Neuronal stem cell (in vitro differentiated cells): ENCODE measurements around the gene KISS1.

Experiments
- DNase-seq: peaks from one replicate; pipeline ENCODE4 v3.0.0-alpha.2; 2013; ENCODE audit warnings: low spot score
- H2AFZ ChIP-seq: one replicate; pipeline ENCODE4 v1.6.1; 2013; ENCODE audit warnings: mild to moderate bottlenecking, low read length, inconsistent platforms
- H2AK5ac ChIP-seq: 2 replicates; pipeline ENCODE4 v1.6.1; 2013; ENCODE audit warnings: low read depth, mild to moderate bottlenecking, inconsistent platforms, low read length, moderate library complexity, mixed read lengths
- H2BK120ac ChIP-seq: 2 replicates; pipeline ENCODE4 v1.6.1; 2013; ENCODE audit warnings: low read depth, mild to moderate bottlenecking, inconsistent platforms, low read length, moderate library complexity, mixed read lengths
- H2BK12ac ChIP-seq: one replicate; pipeline ENCODE4 v1.6.1; 2013; ENCODE audit warnings: low read length, inconsistent platforms
- H2BK15ac ChIP-seq: 2 replicates; pipeline ENCODE4 v1.6.1; 2013; ENCODE audit warnings: mild to moderate bottlenecking, low read length, inconsistent platforms, mixed read lengths
- H2BK5ac ChIP-seq: one replicate; pipeline ENCODE4 v1.6.1; 2013; ENCODE audit warnings: inconsistent platforms, mild to moderate bottlenecking, low read length, moderate library complexity
- H3K14ac ChIP-seq: one replicate; pipeline ENCODE4 v1.6.1; 2013; ENCODE audit warnings: low read length, inconsistent platforms
- H3K18ac ChIP-seq: 2 replicates; pipeline ENCODE4 v1.6.1; 2013; ENCODE audit warnings: low read length, inconsistent platforms
- H3K23ac ChIP-seq: 2 replicates; pipeline ENCODE4 v1.6.1; 2013; ENCODE audit warnings: low read depth, mild to moderate bottlenecking, mixed read lengths, low read length, inconsistent platforms; ENCODE audit not compliant: poor library complexity
- H3K27ac ChIP-seq: replicated peaks from 3 replicates; pipeline ENCODE4 v1.5.1; 2013; ENCODE audit warnings: low read length, inconsistent platforms
- H3K27me3 ChIP-seq, 3 experiments: 2 replicates each; pipeline ENCODE4 v1.6.1; 2013; ENCODE audit warnings: low read length in 3 of 3, mild to moderate bottlenecking in 2 of 3, inconsistent platforms in 1 of 3, low read depth in 1 of 3, mixed read lengths in 1 of 3, moderate library complexity in 1 of 3; ENCODE audit not compliant: control insufficient read depth in 3 of 3, insufficient read depth in 3 of 3
- H3K36me3 ChIP-seq, 2 donors: replicated peaks in 1 of 2; 2 replicates each; pipeline ENCODE4 v1.6.1; 2013; ENCODE audit warnings: low read length in 2 of 2; ENCODE audit not compliant: control insufficient read depth in 2 of 2, insufficient read depth in 2 of 2
- H3K4ac ChIP-seq: 2 replicates; pipeline ENCODE4 v1.6.1; 2013; ENCODE audit warnings: inconsistent platforms, mild to moderate bottlenecking, low read length, moderate library complexity
- H3K4me1 ChIP-seq, 2 donors: 1 replicate in 1 of 2; 2 replicates in 1 of 2; pipeline ENCODE4 v1.6.1; 2013; ENCODE audit warnings: low read length in 2 of 2, low read depth in 1 of 2; ENCODE audit not compliant: control insufficient read depth in 2 of 2, insufficient read depth in 1 of 2
- H3K4me2 ChIP-seq: one replicate; pipeline ENCODE4 v1.6.1; 2013; ENCODE audit warnings: mild to moderate bottlenecking, low read length, inconsistent platforms; ENCODE audit not compliant: insufficient read depth, poor library complexity, severe bottlenecking
- H3K4me3 ChIP-seq, 2 donors: 2 replicates each; pipeline ENCODE4 v1.5.1; 2013; ENCODE audit warnings: low read length in 2 of 2, mild to moderate bottlenecking in 2 of 2, inconsistent platforms in 1 of 2, moderate library complexity in 1 of 2
- H3K79me1 ChIP-seq: one replicate; pipeline ENCODE4 v1.6.1; 2013; ENCODE audit warnings: low read depth, mild to moderate bottlenecking, inconsistent platforms, low read length, moderate library complexity
- H3K9ac ChIP-seq: one replicate; pipeline ENCODE4 v1.6.1; 2013; ENCODE audit warnings: mild to moderate bottlenecking, low read depth, low read length, inconsistent platforms; ENCODE audit not compliant: poor library complexity
- H3K9me3 ChIP-seq, 2 donors: replicated peaks in 1 of 2; 2 replicates each; pipeline versions ENCODE3 to v1.6.1; 2013; ENCODE audit warnings: low read length in 2 of 2, mild to moderate bottlenecking in 2 of 2, inconsistent platforms in 1 of 2, low read depth in 1 of 2, mixed read lengths in 1 of 2, moderate library complexity in 1 of 2; ENCODE audit not compliant: control insufficient read depth in 2 of 2, insufficient read depth in 1 of 2
- H4K8ac ChIP-seq: one replicate; pipeline ENCODE4 v1.6.1; 2013; ENCODE audit warnings: low read depth, mild to moderate bottlenecking, inconsistent platforms, low read length, moderate library complexity
- H4K91ac ChIP-seq: one replicate; pipeline ENCODE4 v1.6.1; 2013; ENCODE audit warnings: low read length, low read depth, mild to moderate bottlenecking, inconsistent platforms; ENCODE audit not compliant: poor library complexity
- WGBS, 2 donors: extraction: QIAGEN DNeasy Blood & Tissue Kit; methylation state at CpG; one replicate each; pipeline ENCODE4 v1.1.7; 2013; ENCODE audit warnings: missing lambda C conversion rate in 2 of 2, mixed read lengths in 1 of 2; ENCODE audit not compliant: insufficient read length in 2 of 2, insufficient replicate concordance in 1 of 2; ENCODE audit errors: extremely low coverage in 2 of 2; 5-methylcytosine and 5-hydroxymethylcytosine counted together

KISS1 gene

DNA sequence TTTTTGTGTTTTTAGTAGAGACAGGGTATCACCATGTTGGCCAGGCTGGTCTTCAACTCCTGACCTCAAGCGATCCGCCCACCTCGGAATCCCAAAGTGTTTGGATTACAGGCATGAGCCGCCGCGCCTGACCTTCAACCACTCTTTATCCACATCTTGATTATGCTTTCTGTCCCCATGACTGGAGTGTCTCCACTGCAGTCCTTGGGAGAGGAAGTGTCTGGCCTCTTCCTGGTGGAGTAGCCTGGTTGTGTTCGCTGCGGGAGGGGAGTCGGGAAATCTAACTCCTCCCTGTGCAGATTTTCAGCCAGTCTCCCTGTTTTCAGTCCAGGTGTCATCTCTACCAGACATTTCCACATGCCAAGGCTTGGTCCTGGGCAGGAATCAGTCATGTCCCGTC lies 9.7 kb downstream of the KISS1 start:
- H2BK15ac ChIP-seq = no peak overlapping the region
- no peak overlapping the region for H4K8ac ChIP-seq
- no peak overlapping the region for H3K23ac ChIP-seq
- no peak overlapping the region for H3K4ac ChIP-seq
- no peak overlapping the region for H2BK120ac ChIP-seq
- no peaks in the 10 kb centered on the region for H3K9me3 ChIP-seq
- H3K4me1 ChIP-seq = peaks cover 0 to 1% of the 10 kb centered on the region in 2 donors
- H3K18ac ChIP-seq = no peak overlapping the region
- H3K9ac ChIP-seq = no peak overlapping the region
- peaks cover 0 to 57% (median 17%) of the 10 kb centered on the region in 3 experiments for H3K27me3 ChIP-seq
- no peak overlapping the region for H3K14ac ChIP-seq
- H2AK5ac ChIP-seq = no peak overlapping the region
- no peak overlapping the region for H3K4me2 ChIP-seq
- no peak overlapping the region for H2BK12ac ChIP-seq
- H2AFZ ChIP-seq = no peak overlapping the region
- H2BK5ac ChIP-seq = no peak overlapping the region
- no peak overlapping the region for H4K91ac ChIP-seq
- no peaks in the 10 kb centered on the region for H3K36me3 ChIP-seq
- H3K27ac ChIP-seq = no peak overlapping the region
- WGBS, 2 donors = no CpG with 5 or more reads among the region's 10 CpGs
- no peak overlapping the region for H3K4me3 ChIP-seq
- DNase-seq = no peak
- no peaks in the 10 kb centered on the region for H3K79me1 ChIP-seq

- H3K9ac ChIP-seq = no peak overlapping the region
- no peaks in the 10 kb centered on the region for H3K36me3 ChIP-seq
- no peak overlapping the region for H2BK12ac ChIP-seq
- no peak overlapping the region for H3K23ac ChIP-seq
- H4K91ac ChIP-seq = no peak overlapping the region
- no peak overlapping the region for H2BK5ac ChIP-seq
- H3K4me1 ChIP-seq = peaks cover 0 to 1% of the 10 kb centered on the region in 2 donors
- H4K8ac ChIP-seq = no peak overlapping the region
- H2AFZ ChIP-seq = no peak overlapping the region
- peaks cover 0 to 36% (median 0%) of the 10 kb centered on the region in 3 experiments for H3K27me3 ChIP-seq
- no peaks in the 10 kb centered on the region for H3K9me3 ChIP-seq
- H3K14ac ChIP-seq = no peak overlapping the region
- H3K79me1 ChIP-seq = no peaks in the 10 kb centered on the region
- no peak overlapping the region for H3K18ac ChIP-seq
- no peak overlapping the region for H2BK15ac ChIP-seq
- H3K4me2 ChIP-seq = no peak overlapping the region
- no peak overlapping the region for H3K27ac ChIP-seq
- no peak for DNase-seq
- no peak overlapping the region for H2BK120ac ChIP-seq
- H2AK5ac ChIP-seq = no peak overlapping the region
- no peak overlapping the region for H3K4ac ChIP-seq
- H3K4me3 ChIP-seq = no peak overlapping the region
- no CpG with 5 or more reads among the region's 1 CpG for WGBS, 2 donors
Observed at GRCh38 chr1:204181116-204181515, 15.2 kb downstream of the KISS1 start.

DNA sequence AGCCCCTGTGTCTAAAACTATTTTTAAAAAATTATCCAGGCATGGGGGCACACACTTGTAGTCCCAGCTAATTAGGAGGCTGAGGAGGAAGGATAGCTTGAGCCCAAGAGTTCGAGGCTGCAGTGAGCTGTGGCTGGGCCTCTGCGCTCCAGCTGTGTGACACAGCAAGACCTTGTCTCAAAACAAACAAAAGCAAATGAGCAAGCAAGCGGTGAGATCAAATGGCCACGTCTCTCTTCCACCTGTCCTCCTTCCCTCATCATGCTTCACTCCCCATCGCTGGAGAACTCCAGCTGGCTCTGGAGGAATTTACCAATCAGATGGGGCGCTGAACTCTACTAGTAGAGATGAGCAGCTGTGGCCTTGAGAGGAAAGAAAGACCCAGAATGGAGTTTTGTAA lies 16.2 kb downstream of the KISS1 start:
- no CpG with 5 or more reads among the region's 6 CpGs for WGBS, 2 donors
- no peak overlapping the region for H4K8ac ChIP-seq
- no peak overlapping the region for H2BK120ac ChIP-seq
- H3K27me3 ChIP-seq = peaks cover 0 to 46% (median 0%) of the 10 kb centered on the region in 3 experiments
- H3K79me1 ChIP-seq = no peaks in the 10 kb centered on the region
- H3K9me3 ChIP-seq = no peaks in the 10 kb centered on the region
- no peak overlapping the region for H3K4ac ChIP-seq
- no peak overlapping the region for H3K4me3 ChIP-seq
- H4K91ac ChIP-seq = no peak overlapping the region
- no peak overlapping the region for H3K27ac ChIP-seq
- H2BK12ac ChIP-seq = no peak overlapping the region
- no peak overlapping the region for H2AK5ac ChIP-seq
- H3K36me3 ChIP-seq = no peaks in the 10 kb centered on the region
- no peak overlapping the region for H2BK5ac ChIP-seq
- no peak overlapping the region for H3K4me2 ChIP-seq
- no peak overlapping the region for H3K14ac ChIP-seq
- H3K4me1 ChIP-seq = peaks cover 0 to 2% of the 10 kb centered on the region in 2 donors
- DNase-seq = no peak
- no peak overlapping the region for H3K18ac ChIP-seq
- no peak overlapping the region for H3K23ac ChIP-seq
- no peak overlapping the region for H3K9ac ChIP-seq
- no peak overlapping the region for H2AFZ ChIP-seq
- H2BK15ac ChIP-seq = no peak overlapping the region

- H2AK5ac ChIP-seq = no peak overlapping the region
- no peak overlapping the region for H2BK12ac ChIP-seq
- no peak overlapping the region for H2BK15ac ChIP-seq
- peaks cover 0 to 2% of the 10 kb centered on the region in 2 donors for H3K4me1 ChIP-seq
- no peak overlapping the region for H2AFZ ChIP-seq
- H3K36me3 ChIP-seq = no peaks in the 10 kb centered on the region
- no peak for DNase-seq
- no peak overlapping the region for H4K91ac ChIP-seq
- no CpG with 5 or more reads among the region's 7 CpGs for WGBS, 2 donors
- H4K8ac ChIP-seq = no peak overlapping the region
- H3K9ac ChIP-seq = peak overlapping the region; percentile 26
- no peaks in the 10 kb centered on the region for H3K79me1 ChIP-seq
- H3K18ac ChIP-seq = no peak overlapping the region
- H3K27me3 ChIP-seq = peaks cover 0 to 53% (median 0%) of the 10 kb centered on the region in 3 experiments
- no peak overlapping the region for H3K4ac ChIP-seq
- H2BK120ac ChIP-seq = no peak overlapping the region
- H2BK5ac ChIP-seq = no peak overlapping the region
- H3K27ac ChIP-seq = no peak overlapping the region
- H3K14ac ChIP-seq = no peak overlapping the region
- no peak overlapping the region for H3K4me2 ChIP-seq
- no peaks in the 10 kb centered on the region for H3K9me3 ChIP-seq
- no peak overlapping the region for H3K23ac ChIP-seq
- no peak overlapping the region for H3K4me3 ChIP-seq
Observed at GRCh38 chr1:204178487-204179281, 17.6 kb downstream of the KISS1 start.
